ENCODE measurements around the gene MAPK10.

The MAPK10 gene

DNA sequence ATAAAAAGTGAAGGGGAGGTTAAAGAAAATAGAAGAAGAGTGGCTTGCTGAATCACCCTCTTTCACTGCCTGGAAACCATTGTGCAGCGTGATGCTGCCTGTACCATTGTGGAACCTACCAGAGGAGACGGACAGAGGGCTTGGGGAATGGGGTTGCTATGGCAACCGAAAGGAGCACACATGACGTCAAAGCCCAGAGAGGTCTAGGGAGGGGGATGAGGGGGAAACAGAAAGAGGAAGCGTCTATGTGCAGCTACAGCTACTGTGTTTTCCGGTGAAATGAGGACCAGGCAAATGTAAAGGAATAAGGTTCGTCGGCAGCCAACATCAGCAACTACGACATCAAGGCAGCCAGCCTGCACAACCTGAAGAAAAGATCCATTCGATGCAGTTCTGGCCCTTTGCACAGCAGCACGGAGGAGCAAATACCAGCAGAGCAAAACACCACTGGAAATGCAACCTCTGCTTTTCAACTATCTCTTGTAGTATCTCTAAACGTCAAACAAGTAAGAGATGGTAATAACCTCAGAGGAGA is at the start of gene MAPK10:
Gene MAPK10, minus strand, starts transcription at position 110 of the 535 bp plus-strand sequence.
- DNase-seq: peak; percentile 33

GRCh38 chr4:86403575-86403974 is 43.7 kb upstream of the MAPK10 start:
- DNase-seq: no peak

DNA sequence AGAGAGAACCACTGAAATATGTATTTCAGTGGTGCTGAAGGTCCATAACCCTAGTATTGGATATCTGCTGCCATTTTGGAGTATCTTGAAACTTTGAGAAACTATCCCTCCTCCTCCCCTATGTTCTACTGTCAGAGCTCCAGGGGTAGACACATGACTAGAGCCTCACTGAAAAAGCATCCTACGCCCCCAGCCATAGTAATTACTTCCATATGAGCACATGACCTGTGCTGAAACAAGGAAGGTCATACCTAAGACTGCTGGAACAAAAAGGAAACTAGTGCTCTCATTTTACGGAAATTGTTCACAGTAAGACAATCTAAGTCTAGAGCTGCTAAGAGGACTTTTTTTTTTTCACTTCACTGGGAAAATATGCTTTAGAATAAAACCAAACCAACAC is 42.0 kb upstream of the MAPK10 start:
- no peak for DNase-seq

DNA sequence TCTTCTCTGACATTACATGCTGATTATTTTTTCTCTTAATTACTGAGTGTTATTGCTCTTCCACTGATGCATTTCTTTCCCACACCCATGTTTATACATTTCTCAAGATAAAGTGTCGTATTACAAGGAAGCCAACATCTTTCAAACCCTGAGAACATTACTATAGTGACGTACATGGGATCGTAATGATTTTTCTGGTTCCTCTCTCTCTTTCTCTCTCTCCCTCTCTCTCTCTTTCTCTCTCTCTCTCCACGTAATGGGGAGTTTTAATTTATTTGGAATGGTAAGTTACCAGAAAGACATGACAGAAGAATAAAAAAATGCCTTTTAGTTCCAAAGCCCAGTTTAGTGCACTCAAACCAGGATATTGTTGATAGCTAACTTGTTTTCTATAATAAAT is 40.4 kb upstream of the MAPK10 start:
- DNase-seq: no peak

DNA sequence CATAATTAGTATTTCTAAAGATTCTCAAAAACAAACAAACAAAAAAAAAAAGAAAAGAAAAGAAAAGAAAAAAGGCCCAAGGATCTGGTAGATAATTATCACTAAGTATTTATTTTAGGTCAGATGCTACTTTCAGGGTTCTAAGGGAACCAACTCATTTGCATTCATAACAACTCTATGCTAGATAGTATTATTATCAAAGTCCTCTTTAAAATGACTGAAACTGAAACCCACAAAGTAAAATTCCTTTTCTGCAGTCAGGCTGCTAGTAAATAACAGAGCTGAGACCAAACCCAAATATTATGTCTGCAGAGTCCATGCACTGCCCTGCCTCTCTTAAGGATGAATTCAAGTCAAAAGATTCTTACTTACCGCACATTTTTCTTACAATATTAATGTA is 38.3 kb upstream of the MAPK10 start:
- no peak for DNase-seq

DNA sequence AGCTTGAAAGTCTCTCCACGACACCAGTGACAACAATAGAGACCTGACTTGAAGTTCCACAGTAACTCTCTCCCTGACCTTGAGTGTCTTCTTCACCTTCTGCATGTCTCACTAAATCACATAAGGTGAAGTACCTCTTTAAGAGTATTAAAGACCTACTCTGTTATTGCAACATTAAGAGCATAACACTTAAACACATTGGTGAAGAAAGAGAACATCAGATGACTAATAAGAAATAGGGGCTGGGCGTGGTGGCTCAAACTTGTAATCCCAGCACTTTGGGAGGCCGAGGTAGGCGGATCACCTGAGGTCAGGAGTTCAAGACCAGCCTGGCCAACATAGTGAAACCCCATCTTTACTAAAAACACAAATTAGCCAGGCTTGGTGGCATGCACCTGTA is 33.9 kb upstream of the MAPK10 start:
- DNase-seq: no peak

GRCh38 chr4:86389664-86390063 is 29.8 kb upstream of the MAPK10 start:
- DNase-seq: no peak

GRCh38 chr4:86388252-86388651 is 28.4 kb upstream of the MAPK10 start:
- no peak for DNase-seq

DNA sequence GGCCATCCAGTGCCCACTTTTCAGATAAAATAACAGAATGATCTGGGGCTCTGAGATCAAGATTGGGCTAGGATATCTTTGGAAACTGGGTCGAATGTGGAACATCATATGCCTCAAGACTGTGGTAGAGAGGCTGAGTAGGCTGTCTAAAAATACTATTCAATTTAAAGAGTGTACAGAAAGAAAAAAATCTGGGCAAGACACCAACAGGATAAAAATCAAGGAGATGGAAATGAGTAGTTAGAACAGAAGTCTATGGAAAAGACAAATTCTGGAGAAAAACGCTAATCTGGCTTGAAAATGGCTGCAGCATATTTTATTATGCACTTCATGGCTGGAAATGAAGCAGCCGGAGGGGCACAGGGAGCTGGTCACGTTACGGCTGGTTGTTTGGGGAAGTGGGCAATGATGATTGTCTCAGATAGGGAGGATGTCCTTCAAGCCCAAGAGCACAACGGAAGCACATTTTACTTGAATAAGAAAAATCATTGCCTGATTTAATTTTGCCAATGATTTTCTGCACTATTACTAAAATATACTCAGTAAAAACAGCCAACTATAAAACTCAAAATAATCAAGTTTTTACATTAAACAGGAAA is 27.1 kb upstream of the MAPK10 start:
- no peak for DNase-seq

- no peak for DNase-seq
Measured at GRCh38 chr4:86386201-86386600, 26.3 kb upstream of the MAPK10 start.

DNA sequence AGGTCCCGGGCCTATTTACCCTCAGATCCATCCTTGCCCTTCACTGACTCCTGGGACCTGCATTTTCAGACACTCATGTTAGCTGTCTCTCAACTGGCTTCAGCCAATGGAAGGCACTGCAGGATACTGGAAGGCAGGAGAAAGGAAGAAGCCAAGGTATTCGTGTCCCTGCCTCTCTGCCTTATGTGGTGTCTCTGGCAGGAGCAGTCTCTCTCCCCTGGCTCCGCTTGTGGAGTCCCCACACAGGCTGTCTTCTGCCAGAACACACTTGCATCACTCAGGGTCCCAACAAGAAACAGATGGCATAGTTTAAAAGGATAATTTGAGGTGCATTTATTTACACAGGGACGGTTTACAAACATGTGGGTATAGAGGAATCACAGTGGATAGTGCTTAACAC is 21.6 kb upstream of the MAPK10 start:
- DNase-seq: no peak

DNA sequence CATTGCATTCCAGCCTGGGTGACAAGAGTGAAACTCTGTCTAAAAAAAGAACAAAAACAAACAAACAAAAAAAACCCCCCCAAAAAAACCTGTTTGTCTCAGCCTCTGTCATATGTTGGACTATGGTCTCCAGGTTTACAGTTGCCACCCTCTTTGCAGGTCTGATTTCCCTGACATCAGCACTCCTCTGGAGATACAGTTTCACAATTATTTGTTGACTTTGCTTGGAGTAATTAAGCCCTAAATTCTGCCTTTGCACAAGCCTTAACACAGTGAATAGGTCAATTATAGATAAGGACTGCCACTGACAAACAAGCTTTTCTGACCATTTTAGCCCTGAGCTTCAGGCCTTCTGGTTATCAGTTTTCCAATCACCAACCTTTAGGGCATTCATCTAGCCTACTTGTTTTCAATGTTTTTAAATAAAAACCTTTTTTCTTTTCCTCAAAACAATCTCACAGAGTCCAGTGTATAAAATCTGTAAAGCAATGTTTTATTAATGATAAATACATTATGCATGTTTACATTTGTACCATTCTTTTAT is 20.4 kb upstream of the MAPK10 start:
- no peak for DNase-seq

GRCh38 chr4:86376850-86377249 is 17.0 kb upstream of the MAPK10 start:
- no peak for DNase-seq

- no peak for DNase-seq
Measured at GRCh38 chr4:86368433-86368832, 8.6 kb upstream of the MAPK10 start.

- DNase-seq: no peak
Measured at GRCh38 chr4:86367577-86367976, 7.7 kb upstream of the MAPK10 start.

- no peak for DNase-seq
Measured at GRCh38 chr4:86366920-86367319, 7.1 kb upstream of the MAPK10 start.

DNA sequence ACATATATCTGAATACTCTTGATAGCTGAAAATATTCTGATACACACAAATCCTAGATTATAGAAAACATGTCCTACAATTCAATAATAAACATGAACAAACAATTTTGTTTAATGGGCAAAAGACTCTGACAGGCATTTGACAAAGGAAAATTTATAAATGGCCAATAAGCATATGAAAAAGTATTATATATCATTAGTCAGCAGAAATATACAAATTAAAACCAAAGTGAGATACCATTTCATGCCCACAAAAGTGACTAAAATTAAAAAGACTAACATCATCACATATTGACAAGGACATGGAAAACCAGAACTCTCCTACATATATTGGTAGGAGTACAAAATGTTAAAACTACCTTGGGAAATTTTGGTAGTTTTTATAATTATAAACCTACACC is 2.7 kb upstream of the MAPK10 start:
- no peak for DNase-seq

GRCh38 chr4:86358257-86358656 is 1.6 kb downstream of the MAPK10 start:
- DNase-seq: no peak

DNA sequence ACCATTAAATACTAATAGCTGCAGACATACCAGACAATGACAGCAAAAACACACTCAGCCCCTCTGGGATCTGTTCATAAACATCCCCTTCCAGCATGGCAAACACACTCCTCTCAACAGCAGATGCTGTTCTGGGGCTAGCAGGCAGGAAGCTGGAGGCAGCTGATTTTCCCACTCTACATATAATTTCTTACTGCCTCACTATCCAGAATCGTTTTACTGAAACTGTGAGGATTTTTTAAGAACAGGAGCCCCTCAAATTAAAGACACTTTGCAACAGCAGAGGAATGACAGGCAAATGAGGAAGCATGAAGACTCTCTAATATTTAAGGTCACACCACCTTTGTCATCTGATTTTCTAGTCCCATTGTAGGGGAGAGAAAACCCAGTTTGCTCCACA is 2.2 kb downstream of the MAPK10 start:
- no peak for DNase-seq

DNA sequence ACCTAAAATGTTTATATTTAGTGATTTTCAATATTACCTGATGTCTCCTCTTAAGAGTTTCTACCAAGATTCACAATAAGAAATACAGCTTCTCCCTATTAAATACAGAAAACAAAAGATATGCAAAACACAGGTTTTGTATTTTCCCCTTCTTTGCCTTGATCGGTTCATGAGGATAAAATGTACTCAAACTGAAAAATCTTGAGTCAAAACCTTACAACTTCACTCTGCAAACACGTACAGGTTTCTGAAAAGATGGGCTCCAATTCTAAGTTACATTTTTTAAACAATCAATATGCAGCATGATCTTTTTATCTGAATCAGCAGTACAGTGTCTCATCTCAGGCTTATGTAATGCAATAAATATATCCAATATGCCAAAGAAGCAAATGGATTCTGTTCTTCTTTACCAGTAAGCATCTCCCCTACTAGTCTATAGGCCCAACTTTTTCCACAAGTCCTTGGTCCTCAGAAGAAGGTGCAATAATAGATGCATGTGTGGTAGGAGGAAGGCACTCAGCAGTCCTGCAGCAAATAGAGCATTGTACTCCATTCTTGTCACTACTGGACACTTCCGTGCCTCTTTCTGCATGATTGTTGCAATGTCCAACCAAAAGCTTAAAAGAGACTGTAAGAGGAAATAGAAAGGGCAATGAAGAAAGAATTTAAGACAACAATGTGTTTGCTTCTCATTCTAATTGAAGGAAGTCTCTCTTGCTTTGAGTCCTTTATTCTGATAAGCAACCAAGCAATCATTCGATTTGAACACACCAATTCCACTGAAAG is 3.2 kb downstream of the MAPK10 start:
- DNase-seq: no peak

- no peak for DNase-seq
Measured at GRCh38 chr4:86354390-86354789, 5.5 kb downstream of the MAPK10 start.

- DNase-seq: no peak
Measured at GRCh38 chr4:86346320-86346719, 13.5 kb downstream of the MAPK10 start.

GRCh38 chr4:86344127-86344526 is 15.7 kb downstream of the MAPK10 start:
- DNase-seq: no peak

DNA sequence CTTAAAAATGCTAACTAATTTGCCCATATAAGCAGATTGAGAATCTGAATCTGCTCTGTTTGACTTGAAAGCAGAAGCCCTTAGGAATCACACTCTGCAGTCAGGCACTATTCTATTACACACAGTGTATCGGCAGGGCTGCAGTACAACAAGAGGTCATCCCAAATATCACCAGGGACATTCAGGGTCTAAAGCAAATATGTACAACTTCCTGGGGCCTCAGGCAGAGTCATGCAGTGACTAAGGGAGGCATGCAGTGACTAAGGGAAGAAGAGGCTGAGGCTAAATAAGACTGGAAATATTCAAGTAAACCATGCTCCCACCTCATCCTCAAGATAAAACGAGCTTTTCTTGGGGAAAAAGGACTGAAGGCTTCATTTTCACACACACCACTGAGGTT is 20.9 kb downstream of the MAPK10 start:
- DNase-seq: no peak

Measured in CD4-positive, alpha-beta T cell treated with Interleukin-6 for 4 hours (primary cell).